Measurements from ENCODE around the gene CTBP2. TPM values are rescaled to one million over a fixed set of nuclear protein-coding genes. Genes with fewer than 3 reads are reported as not detected.

The CTBP2 gene
- total RNA-seq, 4 donors from 2014 or later, result 92.4 to 136 (median 125) TPM

DNA sequence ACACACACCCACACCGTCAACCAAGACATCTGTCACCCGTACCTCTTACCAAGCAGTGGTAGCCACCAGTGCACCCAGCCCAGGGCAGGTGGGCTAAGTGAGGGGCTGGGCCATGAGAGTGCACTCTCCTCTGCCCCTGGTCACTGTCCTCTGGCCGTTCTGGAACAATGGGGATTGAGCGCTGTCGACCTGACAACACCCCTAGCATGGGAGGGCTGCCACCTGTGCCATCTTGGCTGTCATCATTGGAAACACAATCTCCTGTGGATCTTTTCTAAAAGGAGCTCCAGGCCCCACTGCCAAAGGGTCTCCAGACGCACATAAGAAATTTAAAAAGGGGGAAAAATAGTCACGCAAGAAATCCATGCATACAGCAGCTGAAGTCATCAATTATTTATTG is 80.1 kb downstream of the CTBP2 start:
- Histone ChIP-seq H3K4me1 (peaks cover 69 to 76% of the 10 kb centered on the region in 2 donors), H3K9me3 (no peaks in the 10 kb centered on the region), H3K27ac (peak overlapping the region; percentile 85 to 94 (median 88)), H3K4me3 (replicated peaks in 1 of 3) (no peak overlapping the region), H3K36me3 (no peaks in the 10 kb centered on the region), H3K27me3 (no peaks in the 10 kb centered on the region)
- DNase-seq, result no peak
- no peak for TF ChIP-seq POLR2A (IDR thresholded peaks at IDR 0.05)
- TF ChIP-seq, protein P1, sequence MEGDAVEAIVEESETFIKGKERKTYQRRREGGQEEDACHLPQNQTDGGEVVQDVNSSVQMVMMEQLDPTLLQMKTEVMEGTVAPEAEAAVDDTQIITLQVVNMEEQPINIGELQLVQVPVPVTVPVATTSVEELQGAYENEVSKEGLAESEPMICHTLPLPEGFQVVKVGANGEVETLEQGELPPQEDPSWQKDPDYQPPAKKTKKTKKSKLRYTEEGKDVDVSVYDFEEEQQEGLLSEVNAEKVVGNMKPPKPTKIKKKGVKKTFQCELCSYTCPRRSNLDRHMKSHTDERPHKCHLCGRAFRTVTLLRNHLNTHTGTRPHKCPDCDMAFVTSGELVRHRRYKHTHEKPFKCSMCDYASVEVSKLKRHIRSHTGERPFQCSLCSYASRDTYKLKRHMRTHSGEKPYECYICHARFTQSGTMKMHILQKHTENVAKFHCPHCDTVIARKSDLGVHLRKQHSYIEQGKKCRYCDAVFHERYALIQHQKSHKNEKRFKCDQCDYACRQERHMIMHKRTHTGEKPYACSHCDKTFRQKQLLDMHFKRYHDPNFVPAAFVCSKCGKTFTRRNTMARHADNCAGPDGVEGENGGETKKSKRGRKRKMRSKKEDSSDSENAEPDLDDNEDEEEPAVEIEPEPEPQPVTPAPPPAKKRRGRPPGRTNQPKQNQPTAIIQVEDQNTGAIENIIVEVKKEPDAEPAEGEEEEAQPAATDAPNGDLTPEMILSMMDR (IDR thresholded peaks at IDR 0.05), result no peak
- intact Hi-C loops (cut with DNase I), result loop anchor here (10.0 kb wide), 1 partner anchor 75 kb away; no protein-coding TSS in a partner anchor
- WGBS, 2 donors, result 83 to 94% methylated on average over 7 of the region's 7 CpGs

DNA sequence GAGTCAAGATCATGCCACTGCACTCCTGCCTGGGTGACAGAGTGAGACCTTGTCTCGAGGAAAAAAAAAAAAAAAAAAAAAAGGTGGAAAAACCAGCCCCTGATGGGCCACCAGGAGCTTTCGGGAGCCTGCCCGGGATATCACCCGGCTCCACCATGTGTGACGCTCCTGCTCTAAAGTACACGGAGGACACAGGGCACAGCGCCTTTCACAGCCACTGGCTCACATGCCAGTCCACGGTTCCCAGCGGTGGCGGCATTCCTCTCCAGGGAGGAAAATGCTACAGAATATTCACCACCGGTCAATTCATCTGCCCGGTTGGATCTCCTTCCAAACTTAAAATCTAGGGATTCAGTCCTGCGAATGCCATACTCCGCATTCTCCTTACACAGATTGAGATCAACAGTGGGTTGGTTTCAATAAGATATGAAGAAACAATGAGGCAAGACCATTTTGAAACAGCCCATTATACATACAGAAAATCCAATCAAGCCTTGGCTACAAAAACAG is 81.2 kb downstream of the CTBP2 start:
- H3K9me3 ChIP-seq, result no peaks in the 10 kb centered on the region
- TF ChIP-seq POLR2A (IDR thresholded peaks at IDR 0.05), result peak in 1 of 2 donors; percentile 30
- TF ChIP-seq, protein P1 (IDR thresholded peaks at IDR 0.05), result peak in 2 of 6 experiments; percentile 7 to 31
- H3K4me1 ChIP-seq, result peaks cover 61 to 65% of the 10 kb centered on the region in 2 donors
- WGBS, 2 donors, result 64 to 73% methylated on average over 14 of the region's 14 CpGs
- H3K27ac ChIP-seq, result peak overlapping the region; percentile 85 to 94 (median 88)
- DNase-seq, result peak; percentile 91
- no peak overlapping the region for H3K4me3 ChIP-seq (replicated peaks in 1 of 3)
- intact Hi-C loops (cut with DNase I), result no loop called here
- no peaks in the 10 kb centered on the region for H3K27me3 ChIP-seq
- peaks cover 0 to 4% of the 10 kb centered on the region in 2 donors for H3K36me3 ChIP-seq

DNA sequence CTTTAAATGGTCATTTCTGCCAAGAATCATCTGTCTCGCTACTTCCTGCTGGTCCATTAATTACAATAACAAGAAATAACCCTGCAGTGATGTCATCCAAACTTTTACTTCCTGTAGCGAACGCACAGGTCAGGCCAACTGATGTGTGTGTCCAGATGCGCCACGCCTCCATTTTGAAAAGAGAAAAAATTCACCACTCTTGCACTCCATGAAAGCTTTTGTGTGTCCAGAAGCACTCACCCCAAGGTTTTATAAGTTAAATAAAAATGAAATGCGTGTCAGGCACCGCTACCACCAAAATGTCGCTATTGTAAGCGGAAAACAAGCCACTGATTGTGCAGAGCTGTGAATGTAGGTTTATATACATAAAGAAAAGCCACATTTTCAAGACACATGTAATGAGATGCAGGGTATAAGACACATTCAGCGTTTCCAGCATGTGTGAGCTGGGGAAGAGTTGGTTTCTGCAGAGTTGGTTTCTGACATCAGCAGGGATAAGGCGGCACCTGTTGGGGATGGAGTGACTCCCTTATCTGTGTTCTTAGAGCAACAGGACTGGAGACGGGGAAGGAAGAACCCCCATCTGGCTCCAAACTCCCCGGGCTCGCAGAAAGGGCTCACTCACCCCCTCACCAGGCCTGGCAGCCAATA is 83.3 kb downstream of the CTBP2 start:
- Histone ChIP-seq H3K4me1 (peaks cover 42 to 47% of the 10 kb centered on the region in 2 donors), H3K36me3 (peaks cover 0 to 4% of the 10 kb centered on the region in 2 donors), H3K27ac (peak overlapping the region in 2 of 3 donors; percentile 42 to 66), H3K27me3 (no peaks in the 10 kb centered on the region), H3K9me3 (no peaks in the 10 kb centered on the region), H3K4me3 (replicated peaks in 1 of 3) (no peak overlapping the region)
- no peak for DNase-seq
- intact Hi-C loops (cut with DNase I), result no loop called here
- no peak for TF ChIP-seq POLR2A (IDR thresholded peaks at IDR 0.05)
- TF ChIP-seq, protein P1 (IDR thresholded peaks at IDR 0.05), result no peak
- WGBS, 2 donors, result 81 to 84% methylated on average over 14 of the region's 14 CpGs

DNA sequence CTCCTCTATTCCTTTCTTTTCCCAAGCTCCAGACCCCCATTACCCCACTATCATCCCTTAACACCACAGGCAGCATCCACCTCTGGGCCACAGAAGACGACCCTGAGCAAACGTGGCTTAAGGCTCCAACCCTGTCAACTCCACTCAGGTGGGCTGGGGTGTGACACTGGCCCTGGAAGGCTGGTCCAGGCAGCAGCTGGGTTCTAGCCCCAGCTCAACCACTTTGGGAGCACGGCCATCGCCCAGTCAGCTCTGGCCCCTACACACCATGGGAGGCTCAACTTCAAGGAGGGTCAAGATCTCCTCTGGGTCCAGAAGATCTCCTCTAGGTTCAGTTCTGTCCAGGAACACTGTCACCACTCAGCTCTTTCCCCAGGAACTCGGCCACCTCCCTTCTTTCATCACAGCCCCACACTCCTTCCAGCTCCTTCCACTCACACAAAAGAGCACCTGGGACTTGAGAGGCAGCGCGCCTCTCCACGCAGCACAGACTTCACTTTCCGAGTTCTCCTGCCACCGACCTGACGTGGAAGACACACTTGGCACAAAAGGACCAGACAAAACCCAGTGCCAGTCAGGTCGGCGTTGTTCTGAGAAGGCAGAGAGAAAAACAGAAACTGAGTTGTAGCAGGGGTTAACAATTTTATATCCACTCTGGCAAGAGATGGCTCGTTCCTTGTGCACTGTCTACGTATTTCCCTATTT is 84.1 kb downstream of the CTBP2 start:
- DNase-seq, result no peak
- H3K9me3 ChIP-seq, result no peaks in the 10 kb centered on the region
- peaks cover 42 to 49% of the 10 kb centered on the region in 2 donors for H3K4me1 ChIP-seq
- peaks cover 0 to 4% of the 10 kb centered on the region in 2 donors for H3K36me3 ChIP-seq
- peak overlapping the region in 1 of 3 donors; percentile 66 for H3K27ac ChIP-seq
- no peak for TF ChIP-seq POLR2A (IDR thresholded peaks at IDR 0.05)
- TF ChIP-seq, protein P1 (IDR thresholded peaks at IDR 0.05), result no peak
- no peak overlapping the region for H3K4me3 ChIP-seq (replicated peaks in 1 of 3)
- no peaks in the 10 kb centered on the region for H3K27me3 ChIP-seq
- intact Hi-C loops (cut with DNase I), result no loop called here
- 82 to 86% methylated on average over 14 to 15 of the region's 15 CpGs for WGBS, 2 donors

DNA sequence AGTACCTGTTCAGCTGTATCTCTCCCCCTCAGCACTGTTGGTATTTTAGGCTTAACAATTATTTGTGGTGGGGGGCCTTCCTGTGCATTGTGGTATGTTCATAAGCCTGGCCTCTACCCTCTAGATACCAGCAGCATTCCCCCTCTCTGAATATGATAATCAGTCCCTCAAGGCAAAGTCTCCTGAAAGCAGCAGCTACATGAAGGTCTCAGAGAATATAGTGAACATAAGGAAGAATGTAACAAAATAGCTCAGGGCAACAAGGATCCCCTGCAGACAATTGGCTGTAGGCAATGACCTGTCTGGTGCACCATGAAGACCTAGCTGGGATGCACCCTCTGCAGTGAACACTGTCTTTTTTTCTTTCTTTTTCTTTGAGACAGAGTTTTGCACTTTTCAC is 86.4 kb downstream of the CTBP2 start:
- H3K4me3 ChIP-seq (replicated peaks in 1 of 3), result no peak overlapping the region
- no peak overlapping the region for H3K27ac ChIP-seq
- H3K4me1 ChIP-seq, result peaks cover 30 to 31% of the 10 kb centered on the region in 2 donors
- TF ChIP-seq, protein P1 (IDR thresholded peaks at IDR 0.05), result no peak
- no peak for TF ChIP-seq POLR2A (IDR thresholded peaks at IDR 0.05)
- H3K36me3 ChIP-seq, result peaks cover 0 to 4% of the 10 kb centered on the region in 2 donors
- no peak for DNase-seq
- H3K9me3 ChIP-seq, result no peaks in the 10 kb centered on the region
- intact Hi-C loops (cut with DNase I), result no loop called here
- no peaks in the 10 kb centered on the region for H3K27me3 ChIP-seq

Measured in thyroid gland (tissue), 4 donors.